Adrenal gland (tissue), 12 donors: Measurements from ENCODE around the gene GMIP. TPM values are rescaled to one million over a fixed set of nuclear protein-coding genes. Genes with fewer than 3 reads are reported as not detected.

Source experiments
- DNase-seq, 7 donors: peaks; one replicate each; pipeline ENCODE4 v3.0.0-alpha.2; 2019 to 2020
- H3K27ac ChIP-seq, 5 donors: fragments of 200-600 bp; sonication (generic) in 4 of 5; 1 replicate in 3 of 5; 2 replicates in 2 of 5; pipeline versions ENCODE4 v1.5.1 to v1.8.0; 2016 to 2020; ENCODE audit warnings: mild to moderate bottlenecking in 1 of 5
- H3K27me3 ChIP-seq: fragments of 200-600 bp; 2 replicates; pipeline ENCODE4 v1.8.0; 2021
- H3K36me3 ChIP-seq, 2 donors: fragments of 200-600 bp; replicated peaks in 1 of 2; 1 replicate in 1 of 2; 2 replicates in 1 of 2; pipeline versions ENCODE4 v1.5.1 to v1.8.0; 2018 to 2022
- H3K4me1 ChIP-seq, 2 donors: fragments of 200-600 bp; replicated peaks in 1 of 2; 1 replicate in 1 of 2; 2 replicates in 1 of 2; pipeline versions ENCODE4 v1.5.1 to v1.8.0; 2018 to 2021
- H3K4me3 ChIP-seq, 4 donors: fragments of 200-600 bp; sonication (generic) in 3 of 4; one replicate each; pipeline ENCODE4 v1.5.1; 2016 to 2018
- H3K9me3 ChIP-seq, 3 donors: fragments of 200-600 bp; sonication (generic) in 1 of 3; replicated peaks in 1 of 3; 1 replicate in 2 of 3; 2 replicates in 1 of 3; pipeline versions ENCODE4 v1.5.1 to v1.8.0; 2016 to 2021
- POLR2A ChIP-seq, 2 donors: fragments of 450-650 bp; IDR thresholded peaks; one replicate each; pipeline ENCODE4 v1.6.1; 2017; ENCODE audit warnings: antibody characterized with exemption in 2 of 2, mild to moderate bottlenecking in 2 of 2, moderate library complexity in 1 of 2
- WGBS, 4 donors: extraction: QIAGEN DNeasy Blood & Tissue Kit in 2 of 4; methylation state at CpG; one replicate each; pipeline versions ENCODE4 v1.1.5 to v1.1.7; 2013 to 2017; 5-methylcytosine and 5-hydroxymethylcytosine counted together
- intact Hi-C, 2 donors: fragments of 100-400 bp; cut with DNase I; formaldehyde crosslinking; loops; one replicate each; pipeline versions ENCODE4 v1.14.1 to v1.15.0; 2022 to 2023
- polyA plus RNA-seq, 3 donors: library from polyadenylated mRNA; stranded (reverse); fragments of 200-250 nt in 2 of 3; fragments of 350-450 nt in 1 of 3; fragmentation: Illumina TruSeq in 1 of 3; extraction: RNeasy Lipid Tissue Mini Kit (QIAGEN cat#74804) in 1 of 3; gene quantifications; one replicate each; pipeline ENCODE4 v1.2.3, GENCODE V29; 2013 to 2014
- total RNA-seq, 9 donors: library from RNA; depleted of rRNA in 4 of 9; stranded (reverse); fragments of >200 nt in 4 of 9; fragments of 120-200 nt in 1 of 9; fragmentation: NEBNext Ultra II Directional in 1 of 9; extraction: Animal tissue kit (Norgen Biotek cat#: 25700) in 1 of 9; gene quantifications; one replicate each; pipeline versions ENCODE4 v1.1.0 to v1.2.4, GENCODE V29; 2013 to 2023
- TF ChIP-seq, protein P1 (sequence below), 6 experiments: fragments of 450-650 bp in 4 of 6; fragments of 200-600 bp in 2 of 6; sonication (generic) in 1 of 6; IDR thresholded peaks; 1 replicate in 5 of 6; 2 replicates in 1 of 6; pipeline versions ENCODE4 v1.5.1 to v1.8.0; 2016 to 2021; ENCODE audit warnings: antibody characterized with exemption in 6 of 6, mild to moderate bottlenecking in 2 of 6, moderate library complexity in 1 of 6
- donor health status: healthy with polysubstance abuse.
- donor health status: Bipolar disorder and iron deficiency.
- donor health status: DM: yes; HTN: yes; CAD: no.
- donor health status: DM: no; HTN: no; CAD: no.
- donor health status: DM: no; HTN: no; CAD: no.
- donor health status: DM: yes; HTN: yes; CAD: no.

GMIP gene
- total and polyA plus RNA-seq, 12 donors = 0.44 to 17.0 (median 9.6) TPM

DNA sequence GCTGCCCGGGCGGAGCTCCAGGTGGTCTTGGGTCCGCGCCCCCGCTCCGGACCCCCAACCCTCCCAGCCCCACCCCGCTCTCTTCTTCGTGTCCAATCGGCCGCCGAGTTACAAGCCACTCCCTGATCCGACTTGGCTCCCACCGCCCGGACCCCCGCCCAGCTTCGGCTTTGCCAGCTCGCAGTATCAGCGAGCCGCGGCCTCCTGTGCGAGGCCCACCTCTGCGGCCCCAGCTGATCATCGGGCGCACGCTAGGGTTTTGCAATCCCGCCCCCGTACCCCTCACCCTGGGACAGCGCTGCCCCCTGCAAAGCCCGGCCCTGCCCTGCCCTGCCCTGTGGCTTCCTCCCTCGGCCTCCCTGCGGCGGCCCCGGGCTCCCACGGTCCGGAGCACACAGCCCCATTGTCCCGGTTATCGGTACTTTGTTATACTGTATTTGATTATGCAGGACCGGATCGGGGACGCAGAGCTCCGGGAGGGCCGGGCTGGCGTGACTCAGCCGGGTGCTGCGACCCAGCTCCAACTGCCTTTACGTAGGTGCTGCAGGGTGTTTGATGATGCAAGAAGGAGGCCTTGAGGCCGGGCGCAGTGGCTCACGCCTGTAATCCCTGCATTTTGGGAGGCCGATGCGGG lies 14.8 kb downstream of the GMIP start:
- WGBS, 4 donors = 10 to 28% (median 13%) methylated on average over 9 to 51 of the region's 51 CpGs
- DNase-seq = peak; percentile 63 to 85 (median 75)
- peak overlapping the region in 1 of 5 donors; percentile 26 for H3K27ac ChIP-seq

DNA sequence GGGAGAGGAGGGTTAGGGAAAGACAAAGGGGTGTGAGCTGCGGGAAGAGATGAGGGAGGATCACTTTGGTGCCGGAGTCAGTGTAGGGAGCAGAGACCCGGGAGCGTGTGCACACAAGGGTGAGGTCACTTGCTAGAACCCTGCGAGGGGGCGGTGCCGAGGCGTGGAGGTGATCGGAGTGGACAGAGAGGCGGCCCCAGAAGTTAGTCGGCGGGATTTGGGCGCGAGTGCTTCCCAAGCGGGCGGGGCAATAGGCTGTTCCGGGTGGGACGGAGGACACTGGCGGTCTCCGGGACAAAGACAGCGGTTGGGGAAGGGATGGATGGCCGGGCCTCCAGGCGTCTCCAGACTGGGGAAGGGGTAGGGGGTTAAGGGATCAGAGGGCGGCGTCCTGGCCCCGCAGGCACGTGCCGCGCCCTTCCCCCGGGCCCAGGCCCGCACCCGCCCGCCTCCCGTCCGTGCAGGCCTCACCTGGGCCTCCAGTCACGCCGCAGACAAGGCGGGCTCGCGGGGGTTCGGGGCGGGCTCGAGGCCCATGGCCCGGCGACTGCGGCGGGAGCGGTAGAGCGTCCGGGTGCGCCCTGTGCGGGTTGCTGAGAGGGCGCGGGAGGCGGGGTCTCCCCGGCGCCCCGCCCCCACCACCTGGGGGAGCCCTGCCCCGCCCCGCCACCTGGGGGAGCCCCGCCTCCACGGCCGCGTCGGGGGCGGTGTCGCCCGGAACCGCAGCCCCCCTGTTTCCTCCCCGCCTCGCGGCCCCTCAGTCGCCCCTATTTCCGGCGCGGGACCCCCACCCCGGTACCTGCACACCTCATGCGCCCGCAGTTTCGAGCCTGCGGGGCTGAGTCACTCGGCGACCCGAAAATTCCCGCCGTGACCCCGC lies 15.6 kb downstream of the GMIP start, which contains the start of gene LPAR2:
LPAR2 (minus strand) TSS at position 600 of the 880 bp plus-strand sequence. CDS start 945 bp downstream, outside the sequence.
- 14 to 54% (median 26%) methylated on average over 20 to 83 of the region's 87 CpGs for WGBS, 4 donors
- no peaks in the 10 kb centered on the region for H3K9me3 ChIP-seq
- no peak for TF ChIP-seq POLR2A (IDR thresholded peaks at IDR 0.05)
- TF ChIP-seq, protein P1, sequence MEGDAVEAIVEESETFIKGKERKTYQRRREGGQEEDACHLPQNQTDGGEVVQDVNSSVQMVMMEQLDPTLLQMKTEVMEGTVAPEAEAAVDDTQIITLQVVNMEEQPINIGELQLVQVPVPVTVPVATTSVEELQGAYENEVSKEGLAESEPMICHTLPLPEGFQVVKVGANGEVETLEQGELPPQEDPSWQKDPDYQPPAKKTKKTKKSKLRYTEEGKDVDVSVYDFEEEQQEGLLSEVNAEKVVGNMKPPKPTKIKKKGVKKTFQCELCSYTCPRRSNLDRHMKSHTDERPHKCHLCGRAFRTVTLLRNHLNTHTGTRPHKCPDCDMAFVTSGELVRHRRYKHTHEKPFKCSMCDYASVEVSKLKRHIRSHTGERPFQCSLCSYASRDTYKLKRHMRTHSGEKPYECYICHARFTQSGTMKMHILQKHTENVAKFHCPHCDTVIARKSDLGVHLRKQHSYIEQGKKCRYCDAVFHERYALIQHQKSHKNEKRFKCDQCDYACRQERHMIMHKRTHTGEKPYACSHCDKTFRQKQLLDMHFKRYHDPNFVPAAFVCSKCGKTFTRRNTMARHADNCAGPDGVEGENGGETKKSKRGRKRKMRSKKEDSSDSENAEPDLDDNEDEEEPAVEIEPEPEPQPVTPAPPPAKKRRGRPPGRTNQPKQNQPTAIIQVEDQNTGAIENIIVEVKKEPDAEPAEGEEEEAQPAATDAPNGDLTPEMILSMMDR (IDR thresholded peaks at IDR 0.05) = no peak
- intact Hi-C loops = no loop called here
- no peaks in the 10 kb centered on the region for H3K27me3 ChIP-seq
- H3K36me3 ChIP-seq = no peaks in the 10 kb centered on the region
- peak within 1 kb of the TSS in 1 of 5 donors; percentile 26 for H3K27ac ChIP-seq
- peaks cover 0 to 12% of the 10 kb centered on the region in 2 donors for H3K4me1 ChIP-seq
- DNase-seq = no peak
- peak within 1 kb of the TSS in 1 of 4 donors; percentile 57 for H3K4me3 ChIP-seq

More for the DNA sequence above, 14.8 kb downstream of the GMIP start:
- intact Hi-C loops = no loop called here
- peaks cover 0 to 12% of the 10 kb centered on the region in 2 donors for H3K4me1 ChIP-seq
- H3K4me3 ChIP-seq = peak overlapping the region in 1 of 4 donors; percentile 57
- H3K27me3 ChIP-seq = no peaks in the 10 kb centered on the region
- H3K36me3 ChIP-seq = no peaks in the 10 kb centered on the region
- no peaks in the 10 kb centered on the region for H3K9me3 ChIP-seq
- TF ChIP-seq POLR2A (IDR thresholded peaks at IDR 0.05) = no peak
- TF ChIP-seq, protein P1 (IDR thresholded peaks at IDR 0.05) = no peak

DNA sequence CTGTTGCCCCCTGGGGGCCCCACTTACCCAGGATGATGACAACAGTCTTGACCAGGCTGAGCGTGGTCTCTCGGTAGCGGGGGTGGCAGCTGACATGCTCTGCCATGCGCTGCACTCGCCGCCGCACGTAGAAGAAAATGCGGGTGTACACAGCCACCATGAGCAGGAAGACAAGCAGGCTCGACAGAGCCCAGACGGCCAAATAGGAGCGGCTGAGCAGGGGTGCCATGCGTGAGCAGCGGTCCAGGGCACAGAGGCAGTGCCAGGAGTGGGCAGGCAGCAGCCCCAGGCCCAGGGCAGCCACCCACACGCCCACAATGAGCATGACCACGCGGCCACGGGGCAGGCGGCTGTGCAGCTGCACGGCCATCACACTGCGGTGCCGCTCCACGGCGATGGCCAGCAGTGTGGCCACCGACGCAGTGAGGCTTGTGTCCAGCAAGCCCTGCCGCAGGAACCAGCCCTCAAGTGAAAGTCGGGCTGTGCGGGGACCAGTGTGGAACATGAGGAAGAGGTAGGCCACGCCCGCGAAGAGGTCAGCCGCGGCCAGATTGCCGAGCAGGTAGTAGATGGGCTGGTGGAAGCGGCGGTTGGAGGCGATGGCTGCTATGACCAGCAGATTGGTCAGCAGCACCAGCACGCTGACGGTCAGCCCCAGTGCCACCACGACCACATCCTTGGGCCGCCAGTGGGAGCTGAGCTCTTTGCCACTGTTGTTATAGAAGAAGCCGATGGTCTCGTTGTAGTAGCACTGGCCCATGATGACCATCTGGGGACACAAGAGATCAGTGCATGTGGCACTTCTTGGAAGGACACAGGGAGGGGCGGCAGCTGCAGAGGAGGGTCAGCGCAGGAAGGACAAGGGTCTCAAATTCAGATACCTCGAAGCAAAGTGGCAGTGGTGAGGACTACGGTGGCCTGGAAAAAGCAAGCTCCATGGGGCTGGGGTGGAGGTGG lies 16.7 kb downstream of the GMIP start:
- WGBS, 4 donors = 95 to 96% (median 95%) methylated on average over 34 to 48 of the region's 48 CpGs

More for the DNA sequence above, 16.7 kb downstream of the GMIP start:
- no peaks in the 10 kb centered on the region for H3K9me3 ChIP-seq
- H3K4me1 ChIP-seq = peaks cover 0 to 12% of the 10 kb centered on the region in 2 donors
- H3K27me3 ChIP-seq = no peaks in the 10 kb centered on the region
- no peak overlapping the region for H3K27ac ChIP-seq
- H3K4me3 ChIP-seq = no peak overlapping the region
- H3K36me3 ChIP-seq = no peaks in the 10 kb centered on the region
- DNase-seq = no peak
- intact Hi-C loops = no loop called here
- TF ChIP-seq, protein P1 (IDR thresholded peaks at IDR 0.05) = no peak
- TF ChIP-seq POLR2A (IDR thresholded peaks at IDR 0.05) = no peak
